Central memory CD4-positive, alpha-beta T cell (primary cell): Measurements from ENCODE around the gene RPS27L.

ENCODE experiments used
- DNase-seq: peaks from one replicate; pipeline ENCODE4 v3.0.0; 2022

Gene RPS27L

DNA sequence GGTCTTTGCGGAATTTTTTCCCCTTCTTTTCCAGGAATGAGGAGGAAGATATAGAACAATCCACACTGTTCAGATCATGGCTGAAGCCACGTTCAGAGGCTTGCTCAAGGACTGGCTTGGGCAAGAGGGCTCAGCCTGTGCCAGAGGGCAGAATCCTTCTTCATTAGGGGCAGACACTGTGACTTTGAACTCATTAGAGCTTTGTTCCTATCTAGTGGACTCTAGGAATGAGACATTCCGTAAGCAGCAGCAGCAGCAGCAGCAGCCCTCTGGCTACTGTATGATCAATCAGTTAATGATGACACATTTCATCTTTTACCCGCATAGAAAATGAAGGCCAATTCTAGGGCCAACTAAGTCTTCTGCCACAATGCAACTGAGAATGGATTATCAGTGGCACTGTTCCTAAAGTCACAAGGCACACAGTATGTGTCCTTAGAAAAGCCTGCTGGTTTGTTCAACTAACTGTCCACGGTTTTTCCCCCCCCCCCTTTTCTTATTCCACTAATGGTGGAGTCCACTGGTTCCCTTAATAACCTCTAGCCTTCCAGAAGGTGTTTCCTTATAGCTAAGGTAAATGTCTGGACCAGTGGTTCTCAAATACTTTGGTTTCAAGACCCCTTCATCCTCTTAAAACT lies 30.4 kb upstream of the RPS27L start:
- DNase-seq = no peak

DNA sequence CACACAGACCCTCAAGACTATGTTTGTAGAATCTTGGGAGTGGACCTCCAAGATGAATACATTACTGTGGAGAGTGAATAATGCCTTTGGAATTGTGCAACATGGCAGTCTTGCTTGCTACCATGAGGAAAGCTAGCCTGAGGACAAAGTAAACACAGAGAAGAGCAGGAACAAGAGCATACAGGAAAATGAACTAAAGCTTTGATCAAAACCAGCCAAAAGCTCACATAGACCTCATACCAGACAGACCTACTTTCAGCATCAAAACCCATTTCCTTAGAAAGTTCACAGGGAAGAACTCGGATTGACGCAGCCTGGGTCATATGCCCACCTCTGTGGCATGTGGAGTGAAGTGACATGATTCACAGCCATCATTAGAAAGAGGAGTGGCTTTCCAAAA lies 28.8 kb upstream of the RPS27L start:
- no peak for DNase-seq

- no peak for DNase-seq
Observed at GRCh38 chr15:63185206-63185605, 27.9 kb upstream of the RPS27L start.

- no peak for DNase-seq
Observed at GRCh38 chr15:63181648-63182047, 24.4 kb upstream of the RPS27L start.

DNA sequence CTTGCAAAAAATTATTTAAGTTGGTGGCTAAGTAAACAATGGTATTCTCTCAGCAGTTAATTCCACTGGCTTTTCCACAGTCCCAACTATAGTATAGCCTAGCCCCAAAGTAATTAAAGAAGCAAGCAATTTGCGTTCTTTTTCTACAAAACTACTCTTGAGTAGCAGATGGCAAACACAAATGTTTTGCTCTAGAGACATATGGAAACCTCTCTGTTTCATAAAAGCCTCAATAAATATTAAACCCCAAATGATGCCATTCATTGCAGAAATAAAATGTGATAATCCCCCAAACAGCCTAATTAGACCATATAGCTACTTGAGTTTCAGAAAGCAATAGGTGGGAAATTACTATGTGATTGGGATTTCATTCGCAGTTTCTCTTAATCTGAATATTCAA lies 23.5 kb upstream of the RPS27L start:
- no peak for DNase-seq

GRCh38 chr15:63178034-63178433 lies 20.8 kb upstream of the RPS27L start:
- no peak for DNase-seq

DNA sequence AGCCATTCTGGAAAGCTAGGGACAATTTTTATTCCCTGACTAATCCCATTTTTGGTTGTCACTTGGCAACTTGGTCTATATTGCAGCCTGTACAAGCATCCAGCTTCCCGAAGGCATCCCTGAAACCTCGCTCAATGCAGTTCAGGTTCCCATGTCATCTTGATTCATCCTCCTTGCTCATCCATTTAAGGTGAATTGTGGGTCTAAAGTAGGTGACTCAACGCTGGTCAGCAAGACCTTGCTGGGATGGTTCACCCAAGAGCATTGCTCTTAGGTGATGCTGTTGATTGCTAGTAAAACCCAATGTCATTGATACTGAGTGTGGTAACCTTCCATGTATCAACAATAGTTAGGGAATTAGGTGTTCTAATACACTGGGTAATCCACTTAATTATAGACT lies 19.0 kb upstream of the RPS27L start:
- no peak for DNase-seq

- DNase-seq = no peak
Observed at GRCh38 chr15:63172851-63173451, 15.7 kb upstream of the RPS27L start.

GRCh38 chr15:63172376-63172775 lies 15.1 kb upstream of the RPS27L start:
- DNase-seq = no peak

DNA sequence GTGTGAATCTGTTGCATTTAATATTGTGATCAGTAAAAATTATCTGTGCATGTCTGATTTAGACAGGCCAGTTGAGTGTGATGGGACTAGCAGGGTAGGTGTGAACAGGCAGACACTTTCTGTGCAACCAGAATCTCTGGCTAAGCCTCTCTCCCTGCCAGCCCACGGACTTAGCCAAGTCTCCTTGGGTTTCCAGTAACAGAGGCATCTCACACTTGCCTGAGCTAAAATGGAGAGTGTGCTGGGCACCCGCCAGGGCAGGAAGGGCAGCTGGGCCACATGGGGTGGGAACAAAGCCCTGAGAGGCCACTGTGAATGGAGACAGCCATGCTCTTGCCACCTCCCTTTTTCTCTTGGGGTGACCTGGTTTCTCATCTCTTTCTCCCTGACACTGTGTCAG lies 12.5 kb upstream of the RPS27L start:
- DNase-seq = no peak

- DNase-seq = no peak
Observed at GRCh38 chr15:63166219-63166618, 8.9 kb upstream of the RPS27L start.

- DNase-seq = no peak
Observed at GRCh38 chr15:63165166-63165859, 8.0 kb upstream of the RPS27L start.

DNA sequence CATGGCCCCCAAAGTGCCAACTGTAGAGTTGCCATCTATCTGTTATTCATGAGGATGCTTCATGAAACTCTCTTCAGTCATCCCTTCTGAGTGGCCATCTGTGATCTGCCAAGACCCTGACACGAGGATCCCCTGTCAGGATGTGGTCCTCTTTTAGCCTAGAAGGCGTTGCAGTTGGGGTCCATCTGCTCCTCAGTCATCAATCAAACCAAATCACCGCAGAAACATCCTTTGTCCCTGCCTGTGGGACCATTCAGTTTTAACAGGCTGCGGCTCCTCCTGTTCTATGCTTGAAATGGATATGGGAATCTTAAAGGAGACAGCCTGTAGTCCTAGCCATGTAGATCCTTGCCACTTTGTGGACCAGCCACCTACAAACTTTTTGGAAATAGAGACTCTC lies 5.9 kb upstream of the RPS27L start:
- no peak for DNase-seq

DNA sequence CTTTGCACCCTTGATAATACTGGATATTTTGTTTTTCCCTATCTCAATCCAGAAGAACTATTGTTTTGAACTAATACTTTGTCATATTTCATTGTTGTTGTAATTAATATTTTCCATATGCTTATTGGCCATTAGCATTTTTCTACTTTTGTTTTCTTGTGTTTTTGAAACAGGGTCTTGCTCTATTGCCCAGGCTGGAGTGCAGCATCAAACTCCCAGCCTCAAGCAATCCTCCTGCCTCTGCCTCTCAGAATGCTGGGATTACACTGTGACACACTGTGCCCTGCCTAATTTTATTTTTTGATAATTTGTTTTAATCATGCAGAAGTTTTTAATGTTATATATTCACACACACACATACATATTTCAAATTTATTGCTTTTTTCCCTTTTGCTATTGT lies 3.4 kb upstream of the RPS27L start:
- DNase-seq = no peak

DNA sequence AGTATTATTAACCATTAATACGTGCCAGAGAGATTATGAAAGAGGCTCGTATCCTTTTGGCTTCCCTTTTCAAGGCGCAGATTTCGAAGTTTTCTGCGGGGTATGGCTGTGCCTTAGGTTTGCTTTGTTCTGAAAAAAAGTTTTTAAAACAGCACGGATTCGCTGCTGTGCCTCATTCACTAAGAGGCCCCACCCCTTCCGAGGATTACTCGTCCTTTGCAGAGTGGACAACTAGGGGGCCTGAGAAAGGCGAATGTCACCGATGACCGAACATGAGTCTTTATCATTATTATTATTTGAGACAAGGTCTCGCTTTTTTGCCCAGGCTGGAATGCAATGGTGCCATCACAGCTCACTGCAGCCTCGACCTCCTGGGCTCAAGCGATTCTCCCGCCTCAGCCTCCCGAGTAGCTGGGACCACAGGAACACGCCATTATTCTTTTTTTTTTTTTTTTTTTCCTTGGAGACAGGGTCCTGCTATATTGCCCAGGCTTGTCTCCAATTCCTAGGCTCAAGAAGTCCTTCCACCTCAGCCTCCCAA lies 684 bp upstream of the RPS27L start:
- no peak for DNase-seq

- DNase-seq = no peak
Observed at GRCh38 chr15:63156755-63157117, 541 bp downstream of the RPS27L start.

DNA sequence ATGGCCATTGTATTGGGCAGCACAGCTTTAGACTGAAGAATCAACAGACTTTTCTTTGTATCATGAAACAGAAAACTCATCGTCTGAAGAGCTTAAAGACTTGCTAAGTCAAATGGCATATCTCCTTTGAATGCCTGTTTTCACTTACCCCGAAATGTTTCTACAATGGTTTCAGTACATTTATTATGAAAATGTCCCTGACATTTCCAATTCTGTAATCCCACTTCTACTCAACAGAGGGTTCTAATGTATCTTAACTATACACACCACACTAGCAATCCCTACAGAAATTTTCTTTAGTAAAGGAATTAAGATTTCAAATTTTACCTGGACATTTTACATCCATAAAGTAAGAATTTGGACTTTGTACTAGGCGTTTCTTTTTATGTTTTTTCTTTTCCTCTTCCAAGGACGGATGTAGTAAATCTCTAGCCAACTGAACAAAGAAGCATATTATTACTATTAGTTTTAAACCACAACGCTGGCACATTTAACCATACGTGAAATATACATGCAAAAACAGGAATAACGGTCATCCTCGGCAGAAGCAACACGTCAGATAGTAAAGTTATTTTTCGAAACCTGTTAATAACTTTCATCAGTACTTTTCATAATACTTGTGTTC lies 1.1 kb downstream of the RPS27L start:
- DNase-seq = no peak

DNA sequence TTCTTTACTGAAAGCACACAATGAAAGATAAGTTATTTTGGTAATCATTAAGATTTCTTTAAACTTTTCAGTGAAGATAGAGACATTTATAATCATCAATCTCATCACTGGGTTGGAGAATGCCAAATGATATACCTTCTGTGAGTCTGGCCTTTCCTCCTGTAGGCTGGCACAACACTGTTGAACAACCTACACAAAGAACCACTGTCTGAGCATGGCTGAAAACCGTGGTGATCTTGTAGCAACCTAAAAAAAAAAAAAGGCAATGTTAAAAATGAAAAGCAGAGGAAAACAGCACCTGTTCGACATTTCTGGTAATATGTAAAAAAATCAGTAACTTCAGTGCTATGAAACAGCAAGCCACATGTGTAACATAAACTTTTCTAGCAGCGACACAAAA lies 1.8 kb downstream of the RPS27L start:
- no peak for DNase-seq

- no peak for DNase-seq
Observed at GRCh38 chr15:63151665-63152064, 5.6 kb downstream of the RPS27L start.

GRCh38 chr15:63146684-63147083 lies 10.6 kb downstream of the RPS27L start:
- no peak for DNase-seq

- no peak for DNase-seq
Observed at GRCh38 chr15:63145426-63145825, 11.9 kb downstream of the RPS27L start.

GRCh38 chr15:63140936-63141335 lies 16.3 kb downstream of the RPS27L start:
- no peak for DNase-seq

DNA sequence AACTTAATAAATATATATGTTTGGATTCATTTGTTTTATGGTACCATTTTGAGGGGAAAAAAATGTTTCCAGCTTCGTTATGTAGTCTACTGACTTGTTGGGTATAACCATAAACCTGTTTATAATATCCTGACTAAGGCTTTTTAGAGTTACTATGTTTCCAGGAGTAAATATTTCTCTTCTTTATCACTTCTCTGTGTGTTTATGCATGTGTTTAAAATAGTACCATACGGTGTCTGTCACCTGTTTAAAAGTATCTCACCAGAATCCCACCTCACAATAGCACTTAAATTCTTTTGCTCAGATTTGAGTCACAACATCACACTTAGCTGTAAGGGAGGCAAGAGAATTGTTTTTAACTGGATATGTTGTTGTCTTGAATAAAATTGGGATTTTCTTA lies 20.5 kb downstream of the RPS27L start:
- DNase-seq = no peak

DNA sequence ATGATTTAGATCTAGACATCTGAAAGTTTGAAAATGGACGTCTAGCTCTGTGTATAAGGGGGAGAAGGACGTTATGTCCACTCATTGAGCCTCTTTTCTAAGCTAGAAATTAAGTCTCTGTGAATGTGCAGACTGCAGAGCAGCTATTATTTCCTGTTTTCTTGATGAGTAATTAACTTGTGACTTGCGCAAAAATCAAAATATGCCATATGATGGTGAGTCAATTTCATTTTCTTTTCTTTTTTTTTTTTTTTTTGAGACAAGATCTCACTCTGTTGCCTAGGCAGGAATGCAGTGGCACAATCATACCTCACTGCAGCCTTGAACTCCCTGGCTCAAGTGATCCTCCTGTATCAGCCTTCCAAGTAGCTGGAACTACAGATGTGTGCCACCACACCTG lies 21.5 kb downstream of the RPS27L start:
- no peak for DNase-seq
